ENCODE measurements around the gene USH2A. TPM values are rescaled to one million over a fixed set of nuclear protein-coding genes. Genes with fewer than 3 reads are reported as not detected.

USH2A gene
- total RNA-seq, 1 donor from 2014 or later = 0.14 TPM

- Mint-ChIP-seq H3K36me3 (ENCODE audit: low read depth) (peaks cover 17% of the 10 kb centered on the region), H3K9me3 (no peaks in the 10 kb centered on the region), H3K27me3 (ENCODE audit: low read depth) (no peaks in the 10 kb centered on the region), H3K4me3 (no peak overlapping the region), H3K27ac (ENCODE audit: unreplicated experiment) (no peak overlapping the region), H3K4me1 (peaks cover 9% of the 10 kb centered on the region)
- no peak for DNase-seq (ENCODE audit: low read depth, low spot score)
- TF ChIP-seq CTCF (conservative IDR thresholded peaks at IDR 0.05) = peak; percentile 75
These were observed 816.6 kb downstream of the USH2A start for GRCh38 chr1:215606564-215607168.

GRCh38 chr1:215606036-215606435, 817.2 kb downstream of the USH2A start:
- Mint-ChIP-seq H3K4me1 (peaks cover 9% of the 10 kb centered on the region), H3K27ac (ENCODE audit: unreplicated experiment) (no peak overlapping the region), H3K36me3 (ENCODE audit: low read depth) (peaks cover 17% of the 10 kb centered on the region), H3K9me3 (no peaks in the 10 kb centered on the region), H3K27me3 (ENCODE audit: low read depth) (no peaks in the 10 kb centered on the region), H3K4me3 (no peak overlapping the region)
- TF ChIP-seq CTCF (conservative IDR thresholded peaks at IDR 0.05) = no peak
- no peak for DNase-seq (ENCODE audit: low read depth, low spot score)

- Mint-ChIP-seq H3K9me3 (no peaks in the 10 kb centered on the region), H3K36me3 (ENCODE audit: low read depth) (peaks cover 16% of the 10 kb centered on the region), H3K27ac (ENCODE audit: unreplicated experiment) (no peak overlapping the region), H3K4me1 (peaks cover 14% of the 10 kb centered on the region), H3K4me3 (no peak overlapping the region), H3K27me3 (ENCODE audit: low read depth) (no peaks in the 10 kb centered on the region)
- TF ChIP-seq CTCF (conservative IDR thresholded peaks at IDR 0.05) = no peak
- DNase-seq (ENCODE audit: low read depth, low spot score) = no peak
These were observed 818.1 kb downstream of the USH2A start for GRCh38 chr1:215605011-215605621.

- Mint-ChIP-seq H3K9me3 (no peaks in the 10 kb centered on the region), H3K4me3 (no peak overlapping the region), H3K4me1 (peaks cover 20% of the 10 kb centered on the region), H3K36me3 (ENCODE audit: low read depth) (peaks cover 9% of the 10 kb centered on the region), H3K27me3 (ENCODE audit: low read depth) (no peaks in the 10 kb centered on the region), H3K27ac (ENCODE audit: unreplicated experiment) (no peak overlapping the region)
- TF ChIP-seq CTCF (conservative IDR thresholded peaks at IDR 0.05) = no peak
- DNase-seq (ENCODE audit: low read depth, low spot score) = no peak
These were observed 819.9 kb downstream of the USH2A start for GRCh38 chr1:215603319-215603718.

- no peak for TF ChIP-seq CTCF (conservative IDR thresholded peaks at IDR 0.05)
- no peaks in the 10 kb centered on the region for H3K27me3 Mint-ChIP-seq (ENCODE audit: low read depth)
- no peak overlapping the region for H3K4me3 Mint-ChIP-seq
- no peak for DNase-seq (ENCODE audit: low read depth, low spot score)
- peaks cover 20% of the 10 kb centered on the region for H3K4me1 Mint-ChIP-seq
- H3K27ac Mint-ChIP-seq (ENCODE audit: unreplicated experiment) = no peak overlapping the region
- H3K9me3 Mint-ChIP-seq = no peaks in the 10 kb centered on the region
- peaks cover 24% of the 10 kb centered on the region for H3K36me3 Mint-ChIP-seq (ENCODE audit: low read depth)
These were observed 822.0 kb downstream of the USH2A start for GRCh38 chr1:215601276-215601675.

Data from neural crest cell (in vitro differentiated cells).